Measurements from ENCODE around the gene IER3.

- TF ChIP-seq CTCF (tag by site-specific recombination; IDR thresholded peaks at IDR 0.05) (no peak), ZBTB7A (tag by site-specific recombination; IDR thresholded peaks at IDR 0.05; ENCODE audit: low read depth) (no peak), ZNF768 (tag by site-specific recombination; IDR thresholded peaks at IDR 0.05) (no peak), OVOL3 (tag by site-specific recombination; IDR thresholded peaks at IDR 0.05) (no peak)
Measured at GRCh38 chr6:30781743-30782424, 37.5 kb upstream of the IER3 start.
